Liver (tissue), 3 donors: ENCODE measurements around the gene HDAC10.

ENCODE experiments used
- FOXA1 ChIP-seq: IDR thresholded peaks from 2 replicates; pipeline ENCODE4 v1.6.1; 2016; ENCODE audit warnings: antibody characterized with exemption
- HNF4G ChIP-seq: IDR thresholded peaks from 2 replicates; pipeline ENCODE4 v1.6.1; 2016; ENCODE audit warnings: antibody characterized with exemption
- SP1 ChIP-seq: IDR thresholded peaks from 2 replicates; pipeline ENCODE4 v1.6.1; 2018; ENCODE audit warnings: antibody characterized with exemption, mild to moderate bottlenecking
- TF ChIP-seq, protein P1 (sequence below): fragments of 150-350 bp; IDR thresholded peaks from 2 replicates; pipeline ENCODE4 v1.5.1; 2017; ENCODE audit warnings: improper control_type of control experiment, low read depth, low read length; ENCODE audit not compliant: missing input control
- TF ChIP-seq, protein P2 (sequence below): IDR thresholded peaks from 2 replicates; pipeline ENCODE4 v1.6.1; 2016; ENCODE audit warnings: antibody characterized with exemption
- TF ChIP-seq, protein P3 (sequence below): IDR thresholded peaks from 2 replicates; pipeline ENCODE4 v1.6.1; 2016; ENCODE audit warnings: antibody characterized with exemption
- TF ChIP-seq, protein P4 (sequence below): IDR thresholded peaks from 2 replicates; pipeline ENCODE4 v1.6.1; 2016; ENCODE audit warnings: antibody characterized with exemption
- TF ChIP-seq, protein P5 (sequence below): IDR thresholded peaks from 2 replicates; pipeline ENCODE4 v1.6.1; 2016; ENCODE audit warnings: antibody characterized with exemption, mild to moderate bottlenecking
- donor health status: healthy.
- donor health status: healthy.

DNA sequence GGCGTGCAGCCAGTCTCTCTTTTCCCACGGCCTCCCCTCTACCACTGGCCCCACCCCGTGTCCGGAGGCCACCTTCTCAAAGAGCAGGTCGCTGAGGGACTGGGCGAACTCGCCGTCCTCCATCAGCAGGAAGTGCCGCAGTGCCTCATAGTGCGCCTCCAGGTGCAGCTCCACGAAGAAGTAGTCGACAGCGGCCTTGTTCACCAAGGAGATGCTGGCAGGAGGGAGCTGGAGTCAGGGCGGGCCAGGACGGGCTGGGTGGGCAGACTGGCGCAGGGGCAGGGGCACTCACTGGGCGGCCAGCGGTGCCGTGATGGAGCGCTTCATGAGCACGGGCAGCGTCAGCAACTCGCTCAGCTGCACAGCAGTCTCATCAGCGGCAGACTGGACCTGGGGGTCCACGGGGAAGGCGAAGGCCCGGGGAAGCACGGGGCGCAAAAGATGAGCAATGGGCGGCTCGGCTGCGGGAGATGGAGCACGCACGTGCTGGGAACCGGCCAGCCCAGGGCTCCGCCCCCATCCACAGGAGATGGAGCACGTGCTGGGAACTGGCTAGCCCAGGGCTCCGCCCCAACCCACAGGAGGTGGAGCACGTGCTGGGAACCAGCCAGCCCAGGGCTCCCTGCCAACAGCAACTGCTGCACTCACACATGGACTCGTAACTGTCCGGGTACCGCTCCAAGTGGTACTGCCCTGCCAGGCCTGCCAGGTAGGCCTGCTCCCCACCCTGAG is 31.9 kb downstream of the HDAC10 start:
- TF ChIP-seq HNF4G (no peak), SP1 (peak; percentile 48), FOXA1 (no peak)
- TF ChIP-seq, protein P1, sequence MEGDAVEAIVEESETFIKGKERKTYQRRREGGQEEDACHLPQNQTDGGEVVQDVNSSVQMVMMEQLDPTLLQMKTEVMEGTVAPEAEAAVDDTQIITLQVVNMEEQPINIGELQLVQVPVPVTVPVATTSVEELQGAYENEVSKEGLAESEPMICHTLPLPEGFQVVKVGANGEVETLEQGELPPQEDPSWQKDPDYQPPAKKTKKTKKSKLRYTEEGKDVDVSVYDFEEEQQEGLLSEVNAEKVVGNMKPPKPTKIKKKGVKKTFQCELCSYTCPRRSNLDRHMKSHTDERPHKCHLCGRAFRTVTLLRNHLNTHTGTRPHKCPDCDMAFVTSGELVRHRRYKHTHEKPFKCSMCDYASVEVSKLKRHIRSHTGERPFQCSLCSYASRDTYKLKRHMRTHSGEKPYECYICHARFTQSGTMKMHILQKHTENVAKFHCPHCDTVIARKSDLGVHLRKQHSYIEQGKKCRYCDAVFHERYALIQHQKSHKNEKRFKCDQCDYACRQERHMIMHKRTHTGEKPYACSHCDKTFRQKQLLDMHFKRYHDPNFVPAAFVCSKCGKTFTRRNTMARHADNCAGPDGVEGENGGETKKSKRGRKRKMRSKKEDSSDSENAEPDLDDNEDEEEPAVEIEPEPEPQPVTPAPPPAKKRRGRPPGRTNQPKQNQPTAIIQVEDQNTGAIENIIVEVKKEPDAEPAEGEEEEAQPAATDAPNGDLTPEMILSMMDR, result no peak
- TF ChIP-seq, protein P2, sequence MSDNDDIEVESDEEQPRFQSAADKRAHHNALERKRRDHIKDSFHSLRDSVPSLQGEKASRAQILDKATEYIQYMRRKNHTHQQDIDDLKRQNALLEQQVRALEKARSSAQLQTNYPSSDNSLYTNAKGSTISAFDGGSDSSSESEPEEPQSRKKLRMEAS, result no peak
- TF ChIP-seq, protein P3, sequence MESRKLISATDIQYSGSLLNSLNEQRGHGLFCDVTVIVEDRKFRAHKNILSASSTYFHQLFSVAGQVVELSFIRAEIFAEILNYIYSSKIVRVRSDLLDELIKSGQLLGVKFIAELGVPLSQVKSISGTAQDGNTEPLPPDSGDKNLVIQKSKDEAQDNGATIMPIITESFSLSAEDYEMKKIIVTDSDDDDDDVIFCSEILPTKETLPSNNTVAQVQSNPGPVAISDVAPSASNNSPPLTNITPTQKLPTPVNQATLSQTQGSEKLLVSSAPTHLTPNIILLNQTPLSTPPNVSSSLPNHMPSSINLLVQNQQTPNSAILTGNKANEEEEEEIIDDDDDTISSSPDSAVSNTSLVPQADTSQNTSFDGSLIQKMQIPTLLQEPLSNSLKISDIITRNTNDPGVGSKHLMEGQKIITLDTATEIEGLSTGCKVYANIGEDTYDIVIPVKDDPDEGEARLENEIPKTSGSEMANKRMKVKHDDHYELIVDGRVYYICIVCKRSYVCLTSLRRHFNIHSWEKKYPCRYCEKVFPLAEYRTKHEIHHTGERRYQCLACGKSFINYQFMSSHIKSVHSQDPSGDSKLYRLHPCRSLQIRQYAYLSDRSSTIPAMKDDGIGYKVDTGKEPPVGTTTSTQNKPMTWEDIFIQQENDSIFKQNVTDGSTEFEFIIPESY, result no peak
- TF ChIP-seq, protein P4, sequence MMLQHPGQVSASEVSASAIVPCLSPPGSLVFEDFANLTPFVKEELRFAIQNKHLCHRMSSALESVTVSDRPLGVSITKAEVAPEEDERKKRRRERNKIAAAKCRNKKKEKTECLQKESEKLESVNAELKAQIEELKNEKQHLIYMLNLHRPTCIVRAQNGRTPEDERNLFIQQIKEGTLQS, result no peak
- TF ChIP-seq, protein P5, sequence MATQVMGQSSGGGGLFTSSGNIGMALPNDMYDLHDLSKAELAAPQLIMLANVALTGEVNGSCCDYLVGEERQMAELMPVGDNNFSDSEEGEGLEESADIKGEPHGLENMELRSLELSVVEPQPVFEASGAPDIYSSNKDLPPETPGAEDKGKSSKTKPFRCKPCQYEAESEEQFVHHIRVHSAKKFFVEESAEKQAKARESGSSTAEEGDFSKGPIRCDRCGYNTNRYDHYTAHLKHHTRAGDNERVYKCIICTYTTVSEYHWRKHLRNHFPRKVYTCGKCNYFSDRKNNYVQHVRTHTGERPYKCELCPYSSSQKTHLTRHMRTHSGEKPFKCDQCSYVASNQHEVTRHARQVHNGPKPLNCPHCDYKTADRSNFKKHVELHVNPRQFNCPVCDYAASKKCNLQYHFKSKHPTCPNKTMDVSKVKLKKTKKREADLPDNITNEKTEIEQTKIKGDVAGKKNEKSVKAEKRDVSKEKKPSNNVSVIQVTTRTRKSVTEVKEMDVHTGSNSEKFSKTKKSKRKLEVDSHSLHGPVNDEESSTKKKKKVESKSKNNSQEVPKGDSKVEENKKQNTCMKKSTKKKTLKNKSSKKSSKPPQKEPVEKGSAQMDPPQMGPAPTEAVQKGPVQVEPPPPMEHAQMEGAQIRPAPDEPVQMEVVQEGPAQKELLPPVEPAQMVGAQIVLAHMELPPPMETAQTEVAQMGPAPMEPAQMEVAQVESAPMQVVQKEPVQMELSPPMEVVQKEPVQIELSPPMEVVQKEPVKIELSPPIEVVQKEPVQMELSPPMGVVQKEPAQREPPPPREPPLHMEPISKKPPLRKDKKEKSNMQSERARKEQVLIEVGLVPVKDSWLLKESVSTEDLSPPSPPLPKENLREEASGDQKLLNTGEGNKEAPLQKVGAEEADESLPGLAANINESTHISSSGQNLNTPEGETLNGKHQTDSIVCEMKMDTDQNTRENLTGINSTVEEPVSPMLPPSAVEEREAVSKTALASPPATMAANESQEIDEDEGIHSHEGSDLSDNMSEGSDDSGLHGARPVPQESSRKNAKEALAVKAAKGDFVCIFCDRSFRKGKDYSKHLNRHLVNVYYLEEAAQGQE, result no peak
